WTC11 (cell line): ENCODE results near the gene PTGER1. TPM values are rescaled to one million over a fixed set of nuclear protein-coding genes. Genes with fewer than 3 reads are reported as not detected.

Experiments used
- ERG ChIP-seq: fragments of 250-450 bp; sonication (Bioruptor Pico); IDR thresholded peaks from 2 replicates; pipeline ENCODE4 v1.8.0; 2021; ENCODE audit warnings: mild to moderate bottlenecking
- FOXK1 ChIP-seq: sonication (generic); formaldehyde crosslinking; IDR thresholded peaks from 2 replicates; pipeline ENCODE4 v1.8.0; 2022; ENCODE audit warnings: mild to moderate bottlenecking, moderate library complexity, missing genetic modification reagents
- GABPB1 ChIP-seq: sonication (generic); formaldehyde crosslinking; IDR thresholded peaks from 2 replicates; pipeline ENCODE4 v1.8.1; 2023; ENCODE audit warnings: mild to moderate bottlenecking, missing genetic modification reagents
- GTF2I ChIP-seq: fragments of 250-450 bp; sonication (Bioruptor Pico); conservative IDR thresholded peaks from 2 replicates; pipeline ENCODE4 v1.4.0; 2021; ENCODE audit warnings: mild to moderate bottlenecking
- MAX ChIP-seq: sonication (generic); formaldehyde crosslinking; IDR thresholded peaks from 2 replicates; pipeline ENCODE4 v1.8.0; 2022; ENCODE audit warnings: mild to moderate bottlenecking, missing genetic modification reagents
- MXD4 ChIP-seq: fragments of 250-450 bp; sonication (Bioruptor Pico); IDR thresholded peaks from 2 replicates; pipeline ENCODE4 v1.8.0; 2021; ENCODE audit warnings: mild to moderate bottlenecking, moderate library complexity, borderline replicate concordance
- NFYB ChIP-seq: sonication (generic); formaldehyde crosslinking; conservative IDR thresholded peaks from 2 replicates; pipeline ENCODE4 v1.8.0; 2022; ENCODE audit warnings: low read depth, missing genetic modification reagents
- SP1 ChIP-seq: sonication (generic); formaldehyde crosslinking; conservative IDR thresholded peaks from 2 replicates; pipeline ENCODE4 v1.8.1; 2022; ENCODE audit warnings: missing genetic modification reagents
- TCF7 ChIP-seq: sonication (generic); formaldehyde crosslinking; IDR thresholded peaks from 2 replicates; pipeline ENCODE4 v1.8.0; 2022; ENCODE audit warnings: mild to moderate bottlenecking, low read depth, missing genetic modification reagents, moderate library complexity
- ZBTB21 ChIP-seq: sonication (generic); formaldehyde crosslinking; IDR thresholded peaks from 2 replicates; pipeline ENCODE4 v1.8.1; 2023; ENCODE audit warnings: mild to moderate bottlenecking, missing genetic modification reagents, borderline replicate concordance
- total RNA-seq: library from RNA; stranded (reverse); gene quantifications from 3 replicates; pipeline ENCODE4 v1.2.3, GENCODE V29; 2021
- TF ChIP-seq, protein P1 (sequence below): sonication (generic); formaldehyde crosslinking; IDR thresholded peaks from 2 replicates; pipeline ENCODE4 v1.8.1; 2023; ENCODE audit warnings: mild to moderate bottlenecking, missing genetic modification reagents, borderline replicate concordance
- TF ChIP-seq, protein P2 (sequence below): fragments of 250-450 bp; sonication (Bioruptor Pico); IDR thresholded peaks from 2 replicates; pipeline ENCODE4 v2.1.2; 2022; ENCODE audit warnings: mild to moderate bottlenecking, moderate library complexity
- TF ChIP-seq, protein P3 (sequence below): sonication (generic); formaldehyde crosslinking; IDR thresholded peaks from 2 replicates; pipeline ENCODE4 v1.8.1; 2023; ENCODE audit warnings: mild to moderate bottlenecking, moderate library complexity, missing genetic modification reagents
- TF ChIP-seq, protein P4 (sequence below): fragments of 250-450 bp; sonication (Bioruptor Pico); IDR thresholded peaks from 2 replicates; pipeline ENCODE4 v1.9.0; 2021; ENCODE audit warnings: mild to moderate bottlenecking
- TF ChIP-seq, protein P5 (sequence below): sonication (generic); formaldehyde crosslinking; IDR thresholded peaks from 2 replicates; pipeline ENCODE4 v1.8.0; 2022; ENCODE audit warnings: mild to moderate bottlenecking, missing genetic modification reagents
- TF ChIP-seq, protein P6 (sequence below): sonication (generic); formaldehyde crosslinking; IDR thresholded peaks from 2 replicates; pipeline ENCODE4 v1.8.0; 2022; ENCODE audit warnings: missing genetic modification reagents

Gene PTGER1
- total RNA-seq, 1 experiment from 2014 or later, result 0.68 TPM

DNA sequence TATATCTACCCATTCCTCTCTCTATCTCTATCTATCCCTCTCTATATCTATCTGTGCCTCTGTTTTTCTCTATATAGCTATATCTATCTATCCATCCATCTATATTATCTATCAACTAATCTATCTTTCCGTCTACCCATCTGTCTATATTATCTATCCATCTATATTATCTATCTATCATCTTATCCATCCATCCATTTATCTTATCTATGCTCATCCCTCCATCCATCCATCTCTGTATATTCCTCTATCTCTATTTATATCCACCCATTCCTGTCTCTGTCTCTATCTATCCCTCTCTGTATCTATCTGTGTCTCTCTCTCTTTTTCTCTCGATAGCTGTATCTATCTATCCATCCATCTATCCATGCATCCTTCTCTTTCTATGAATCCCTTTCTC lies 14.2 kb downstream of the PTGER1 start (continued):
- TF ChIP-seq, protein P1, sequence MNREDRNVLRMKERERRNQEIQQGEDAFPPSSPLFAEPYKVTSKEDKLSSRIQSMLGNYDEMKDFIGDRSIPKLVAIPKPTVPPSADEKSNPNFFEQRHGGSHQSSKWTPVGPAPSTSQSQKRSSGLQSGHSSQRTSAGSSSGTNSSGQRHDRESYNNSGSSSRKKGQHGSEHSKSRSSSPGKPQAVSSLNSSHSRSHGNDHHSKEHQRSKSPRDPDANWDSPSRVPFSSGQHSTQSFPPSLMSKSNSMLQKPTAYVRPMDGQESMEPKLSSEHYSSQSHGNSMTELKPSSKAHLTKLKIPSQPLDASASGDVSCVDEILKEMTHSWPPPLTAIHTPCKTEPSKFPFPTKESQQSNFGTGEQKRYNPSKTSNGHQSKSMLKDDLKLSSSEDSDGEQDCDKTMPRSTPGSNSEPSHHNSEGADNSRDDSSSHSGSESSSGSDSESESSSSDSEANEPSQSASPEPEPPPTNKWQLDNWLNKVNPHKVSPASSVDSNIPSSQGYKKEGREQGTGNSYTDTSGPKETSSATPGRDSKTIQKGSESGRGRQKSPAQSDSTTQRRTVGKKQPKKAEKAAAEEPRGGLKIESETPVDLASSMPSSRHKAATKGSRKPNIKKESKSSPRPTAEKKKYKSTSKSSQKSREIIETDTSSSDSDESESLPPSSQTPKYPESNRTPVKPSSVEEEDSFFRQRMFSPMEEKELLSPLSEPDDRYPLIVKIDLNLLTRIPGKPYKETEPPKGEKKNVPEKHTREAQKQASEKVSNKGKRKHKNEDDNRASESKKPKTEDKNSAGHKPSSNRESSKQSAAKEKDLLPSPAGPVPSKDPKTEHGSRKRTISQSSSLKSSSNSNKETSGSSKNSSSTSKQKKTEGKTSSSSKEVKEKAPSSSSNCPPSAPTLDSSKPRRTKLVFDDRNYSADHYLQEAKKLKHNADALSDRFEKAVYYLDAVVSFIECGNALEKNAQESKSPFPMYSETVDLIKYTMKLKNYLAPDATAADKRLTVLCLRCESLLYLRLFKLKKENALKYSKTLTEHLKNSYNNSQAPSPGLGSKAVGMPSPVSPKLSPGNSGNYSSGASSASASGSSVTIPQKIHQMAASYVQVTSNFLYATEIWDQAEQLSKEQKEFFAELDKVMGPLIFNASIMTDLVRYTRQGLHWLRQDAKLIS (CRISPR knock-in tag), result no peak
- TF ChIP-seq ZBTB21 (CRISPR knock-in tag) (no peak), GABPB1 (CRISPR knock-in tag) (no peak), ERG (CRISPR knock-in tag) (no peak), NFYB (no peak), SP1 (CRISPR knock-in tag) (no peak), MXD4 (no peak), MAX (CRISPR knock-in tag) (no peak), FOXK1 (CRISPR knock-in tag) (no peak), GTF2I (CRISPR knock-in tag) (no peak), TCF7 (CRISPR knock-in tag) (no peak)
- TF ChIP-seq, protein P2, sequence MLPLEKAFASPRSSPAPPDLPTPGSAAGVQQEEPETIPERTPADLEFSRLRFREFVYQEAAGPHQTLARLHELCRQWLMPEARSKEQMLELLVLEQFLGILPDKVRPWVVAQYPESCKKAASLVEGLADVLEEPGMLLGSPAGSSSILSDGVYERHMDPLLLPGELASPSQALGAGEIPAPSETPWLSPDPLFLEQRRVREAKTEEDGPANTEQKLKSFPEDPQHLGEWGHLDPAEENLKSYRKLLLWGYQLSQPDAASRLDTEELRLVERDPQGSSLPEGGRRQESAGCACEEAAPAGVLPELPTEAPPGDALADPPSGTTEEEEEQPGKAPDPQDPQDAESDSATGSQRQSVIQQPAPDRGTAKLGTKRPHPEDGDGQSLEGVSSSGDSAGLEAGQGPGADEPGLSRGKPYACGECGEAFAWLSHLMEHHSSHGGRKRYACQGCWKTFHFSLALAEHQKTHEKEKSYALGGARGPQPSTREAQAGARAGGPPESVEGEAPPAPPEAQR (CRISPR knock-in tag), result no peak
- TF ChIP-seq, protein P3, sequence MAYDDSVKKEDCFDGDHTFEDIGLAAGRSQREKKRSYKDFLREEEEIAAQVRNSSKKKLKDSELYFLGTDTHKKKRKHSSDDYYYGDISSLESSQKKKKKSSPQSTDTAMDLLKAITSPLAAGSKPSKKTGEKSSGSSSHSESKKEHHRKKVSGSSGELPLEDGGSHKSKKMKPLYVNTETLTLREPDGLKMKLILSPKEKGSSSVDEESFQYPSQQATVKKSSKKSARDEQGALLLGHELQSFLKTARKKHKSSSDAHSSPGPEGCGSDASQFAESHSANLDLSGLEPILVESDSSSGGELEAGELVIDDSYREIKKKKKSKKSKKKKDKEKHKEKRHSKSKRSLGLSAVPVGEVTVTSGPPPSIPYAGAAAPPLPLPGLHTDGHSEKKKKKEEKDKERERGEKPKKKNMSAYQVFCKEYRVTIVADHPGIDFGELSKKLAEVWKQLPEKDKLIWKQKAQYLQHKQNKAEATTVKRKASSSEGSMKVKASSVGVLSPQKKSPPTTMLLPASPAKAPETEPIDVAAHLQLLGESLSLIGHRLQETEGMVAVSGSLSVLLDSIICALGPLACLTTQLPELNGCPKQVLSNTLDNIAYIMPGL (CRISPR knock-in tag), result no peak
- TF ChIP-seq, protein P4, sequence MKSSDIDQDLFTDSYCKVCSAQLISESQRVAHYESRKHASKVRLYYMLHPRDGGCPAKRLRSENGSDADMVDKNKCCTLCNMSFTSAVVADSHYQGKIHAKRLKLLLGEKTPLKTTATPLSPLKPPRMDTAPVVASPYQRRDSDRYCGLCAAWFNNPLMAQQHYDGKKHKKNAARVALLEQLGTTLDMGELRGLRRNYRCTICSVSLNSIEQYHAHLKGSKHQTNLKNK (CRISPR knock-in tag), result no peak
- TF ChIP-seq, protein P5, sequence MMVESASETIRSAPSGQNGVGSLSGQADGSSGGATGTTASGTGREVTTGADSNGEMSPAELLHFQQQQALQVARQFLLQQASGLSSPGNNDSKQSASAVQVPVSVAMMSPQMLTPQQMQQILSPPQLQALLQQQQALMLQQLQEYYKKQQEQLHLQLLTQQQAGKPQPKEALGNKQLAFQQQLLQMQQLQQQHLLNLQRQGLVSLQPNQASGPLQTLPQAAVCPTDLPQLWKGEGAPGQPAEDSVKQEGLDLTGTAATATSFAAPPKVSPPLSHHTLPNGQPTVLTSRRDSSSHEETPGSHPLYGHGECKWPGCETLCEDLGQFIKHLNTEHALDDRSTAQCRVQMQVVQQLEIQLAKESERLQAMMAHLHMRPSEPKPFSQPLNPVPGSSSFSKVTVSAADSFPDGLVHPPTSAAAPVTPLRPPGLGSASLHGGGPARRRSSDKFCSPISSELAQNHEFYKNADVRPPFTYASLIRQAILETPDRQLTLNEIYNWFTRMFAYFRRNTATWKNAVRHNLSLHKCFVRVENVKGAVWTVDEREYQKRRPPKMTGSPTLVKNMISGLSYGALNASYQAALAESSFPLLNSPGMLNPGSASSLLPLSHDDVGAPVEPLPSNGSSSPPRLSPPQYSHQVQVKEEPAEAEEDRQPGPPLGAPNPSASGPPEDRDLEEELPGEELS (CRISPR knock-in tag), result no peak
- TF ChIP-seq, protein P6, sequence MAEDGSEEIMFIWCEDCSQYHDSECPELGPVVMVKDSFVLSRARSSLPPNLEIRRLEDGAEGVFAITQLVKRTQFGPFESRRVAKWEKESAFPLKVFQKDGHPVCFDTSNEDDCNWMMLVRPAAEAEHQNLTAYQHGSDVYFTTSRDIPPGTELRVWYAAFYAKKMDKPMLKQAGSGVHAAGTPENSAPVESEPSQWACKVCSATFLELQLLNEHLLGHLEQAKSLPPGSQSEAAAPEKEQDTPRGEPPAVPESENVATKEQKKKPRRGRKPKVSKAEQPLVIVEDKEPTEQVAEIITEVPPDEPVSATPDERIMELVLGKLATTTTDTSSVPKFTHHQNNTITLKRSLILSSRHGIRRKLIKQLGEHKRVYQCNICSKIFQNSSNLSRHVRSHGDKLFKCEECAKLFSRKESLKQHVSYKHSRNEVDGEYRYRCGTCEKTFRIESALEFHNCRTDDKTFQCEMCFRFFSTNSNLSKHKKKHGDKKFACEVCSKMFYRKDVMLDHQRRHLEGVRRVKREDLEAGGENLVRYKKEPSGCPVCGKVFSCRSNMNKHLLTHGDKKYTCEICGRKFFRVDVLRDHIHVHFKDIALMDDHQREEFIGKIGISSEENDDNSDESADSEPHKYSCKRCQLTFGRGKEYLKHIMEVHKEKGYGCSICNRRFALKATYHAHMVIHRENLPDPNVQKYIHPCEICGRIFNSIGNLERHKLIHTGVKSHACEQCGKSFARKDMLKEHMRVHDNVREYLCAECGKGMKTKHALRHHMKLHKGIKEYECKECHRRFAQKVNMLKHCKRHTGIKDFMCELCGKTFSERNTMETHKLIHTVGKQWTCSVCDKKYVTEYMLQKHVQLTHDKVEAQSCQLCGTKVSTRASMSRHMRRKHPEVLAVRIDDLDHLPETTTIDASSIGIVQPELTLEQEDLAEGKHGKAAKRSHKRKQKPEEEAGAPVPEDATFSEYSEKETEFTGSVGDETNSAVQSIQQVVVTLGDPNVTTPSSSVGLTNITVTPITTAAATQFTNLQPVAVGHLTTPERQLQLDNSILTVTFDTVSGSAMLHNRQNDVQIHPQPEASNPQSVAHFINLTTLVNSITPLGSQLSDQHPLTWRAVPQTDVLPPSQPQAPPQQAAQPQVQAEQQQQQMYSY, result no peak
